ENCODE data around the gene CYP51A1.

DNA sequence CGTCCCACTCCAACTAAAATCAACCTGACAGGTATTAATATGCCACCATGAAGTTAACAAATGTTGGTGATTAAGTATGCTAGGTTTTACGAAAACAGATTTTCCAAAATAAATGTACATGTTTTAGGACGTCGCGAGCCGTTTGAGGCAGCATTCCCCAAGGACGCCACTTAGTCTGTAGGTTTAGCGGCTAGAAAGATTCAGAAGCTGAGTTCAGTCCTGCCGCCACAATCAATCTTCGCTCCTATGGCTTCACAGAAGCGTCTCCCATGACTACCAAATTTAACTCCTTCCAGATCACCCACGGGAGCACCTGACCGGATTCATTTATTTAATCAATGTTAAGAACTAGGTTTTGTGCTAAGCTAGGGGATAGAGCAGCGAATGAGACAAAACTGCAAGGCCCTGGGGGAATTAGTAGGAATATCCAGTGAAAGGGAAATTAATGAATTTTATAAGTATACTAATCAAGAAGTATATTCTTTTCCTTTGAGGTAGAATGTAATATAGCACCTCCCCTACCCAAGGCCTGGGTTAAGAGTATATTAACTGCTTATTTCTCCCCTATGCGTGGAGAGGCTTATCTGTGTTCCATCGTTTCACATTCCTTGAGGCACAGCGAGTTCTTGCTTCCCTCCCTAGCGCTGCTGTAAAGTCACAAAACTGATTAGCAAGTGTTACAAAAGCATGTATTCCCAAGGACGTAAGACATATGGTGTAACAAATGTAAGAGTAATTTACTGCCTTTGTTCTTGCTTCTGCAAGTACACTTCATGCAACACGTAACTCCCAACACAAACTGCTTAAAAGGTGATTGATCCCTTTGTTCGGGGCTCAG, 994 bp upstream of the CYP51A1 start:
- no peak for TF ChIP-seq CTCF (IDR thresholded peaks at IDR 0.05; ENCODE audit: low read depth, low read length)
- no peak for TF ChIP-seq EZH2phosphoT487 (IDR thresholded peaks at IDR 0.05; ENCODE audit: low read depth)

All from OCI-LY3 (cell line).